PC-3 (cell line): ENCODE results near the gene TTC27. TPM values are rescaled to one million over a fixed set of nuclear protein-coding genes. Genes with fewer than 3 reads are reported as not detected.

Experiments used
- ATAC-seq: fragments of 200-7000 bp; cut with Tn5 transposase; 2 replicates; pipeline ENCODE4 v1.9.1; 2020; ENCODE audit warnings: mild to moderate bottlenecking, moderate library complexity
- BruUV-seq: library from RNA; stranded (reverse); fragments of 400-500 nt; replicated peaks from 2 replicates; lab custom pipeline; 2021; lab: Mats Ljungman, UMichigan
- CTCF ChIA-PET: fragments of 300-600 bp; sonication (Branson Sonifier 250); formaldehyde crosslinking; loops from one replicate; lab custom pipeline; 2022; ENCODE audit warnings: antibody characterized with exemption; lab: Charles Lee
- POLR2A ChIA-PET: fragments of 300-600 bp; sonication (Branson Sonifier 250); formaldehyde crosslinking; loops from one replicate; lab custom pipeline; 2022; ENCODE audit warnings: antibody characterized with exemption; ENCODE audit not compliant: unreplicated experiment; lab: Charles Lee
- DNase-seq: peaks from one replicate; pipeline ENCODE4 v3.0.0-alpha.2; 2015
- H2AFZ ChIP-seq: fragments of 300-600 bp; sonication (generic); 2 replicates; pipeline ENCODE4 v1.6.0; 2016; ENCODE audit warnings: antibody characterized with exemption, low read length
- H3F3A ChIP-seq: fragments of 300-600 bp; sonication (generic); one replicate; pipeline ENCODE4 v1.6.0; 2017; ENCODE audit warnings: antibody characterized with exemption, low read length, control low read depth, mild to moderate bottlenecking; ENCODE audit not compliant: unreplicated experiment
- H3K27ac ChIP-seq: fragments of 300-600 bp; sonication (generic); 2 replicates; pipeline ENCODE4 v1.5.1; 2016; ENCODE audit warnings: mild to moderate bottlenecking, low read length
- H3K27me3 ChIP-seq: fragments of 300-600 bp; sonication (generic); 2 replicates; pipeline ENCODE4 v1.6.1; 2016; ENCODE audit warnings: low read length, mixed read lengths
- H3K36me3 ChIP-seq: fragments of 300-600 bp; sonication (generic); 2 replicates; pipeline ENCODE4 v1.6.1; 2016; ENCODE audit warnings: low read depth, mixed run types, low read length, mixed read lengths
- H3K4me1 ChIP-seq: fragments of 300-600 bp; sonication (generic); 2 replicates; pipeline ENCODE4 v1.5.1; 2016; ENCODE audit warnings: low read length; ENCODE audit not compliant: insufficient read depth
- H3K4me2 ChIP-seq: fragments of 300-600 bp; sonication (generic); 2 replicates; pipeline ENCODE4 v1.6.0; 2016; ENCODE audit warnings: low read length
- H3K4me3 ChIP-seq: fragments of 300-600 bp; sonication (generic); 2 replicates; pipeline ENCODE4 v1.5.1; 2016; ENCODE audit warnings: mild to moderate bottlenecking, low read length, mixed read lengths
- H3K79me2 ChIP-seq: fragments of 300-600 bp; sonication (generic); 2 replicates; pipeline ENCODE4 v1.6.1; 2017; ENCODE audit warnings: low read length, mixed read lengths
- H3K9ac ChIP-seq: fragments of 300-600 bp; sonication (generic); 2 replicates; pipeline ENCODE4 v1.6.0; 2016; ENCODE audit warnings: mild to moderate bottlenecking, low read length
- H3K9me2 ChIP-seq: fragments of 300-600 bp; sonication (generic); replicated peaks from 2 replicates; pipeline ENCODE4 v1.6.1; 2016; ENCODE audit warnings: mixed run types, low read length, mixed read lengths
- H3K9me3 ChIP-seq: fragments of 300-600 bp; sonication (generic); 2 replicates; pipeline ENCODE4 v1.6.1; 2016; ENCODE audit warnings: low read length, mixed read lengths
- H4K20me1 ChIP-seq: fragments of 300-600 bp; sonication (generic); 2 replicates; pipeline ENCODE4 v1.6.1; 2016; ENCODE audit warnings: low read length, mixed read lengths
- EZH2 ChIP-seq: fragments of 300-600 bp; sonication (generic); IDR thresholded peaks from one replicate; pipeline ENCODE4 v1.6.1; 2017; ENCODE audit warnings: antibody characterized with exemption, mild to moderate bottlenecking, low read length; ENCODE audit not compliant: unreplicated experiment
- EZH2phosphoT487 ChIP-seq: fragments of 300-600 bp; sonication (generic); IDR thresholded peaks from 2 replicates; pipeline ENCODE4 v1.6.1; 2018; ENCODE audit warnings: mild to moderate bottlenecking, antibody characterized with exemption, low read length, borderline replicate concordance
- intact Hi-C: fragments of 100-400 bp; cut with micrococcal nuclease; formaldehyde crosslinking; loops from 2 replicates; pipeline ENCODE4 v1.9.0; 2023
- total RNA-seq: library from RNA; depleted of rRNA; stranded (reverse); fragments of >200 nt; gene quantifications from 2 replicates; pipeline ENCODE4 v1.2.3, GENCODE V29; 2014
- TF ChIP-seq, protein P1 (sequence below): fragments of 300-600 bp; sonication (generic); conservative IDR thresholded peaks from 2 replicates; pipeline ENCODE4 v1.5.1; 2017; ENCODE audit warnings: antibody characterized with exemption, low read depth, mild to moderate bottlenecking, low read length

TTC27 gene
- total RNA-seq, 1 experiment from 2014 or later: 33.0 TPM

- H3K9me3 ChIP-seq: no peaks in the 10 kb centered on the region
- ATAC-seq (no peak), DNase-seq (no peak)
- H3F3A ChIP-seq: no peaks in the 10 kb centered on the region
- H2AFZ ChIP-seq: no peak overlapping the region
- TF ChIP-seq, protein P1, sequence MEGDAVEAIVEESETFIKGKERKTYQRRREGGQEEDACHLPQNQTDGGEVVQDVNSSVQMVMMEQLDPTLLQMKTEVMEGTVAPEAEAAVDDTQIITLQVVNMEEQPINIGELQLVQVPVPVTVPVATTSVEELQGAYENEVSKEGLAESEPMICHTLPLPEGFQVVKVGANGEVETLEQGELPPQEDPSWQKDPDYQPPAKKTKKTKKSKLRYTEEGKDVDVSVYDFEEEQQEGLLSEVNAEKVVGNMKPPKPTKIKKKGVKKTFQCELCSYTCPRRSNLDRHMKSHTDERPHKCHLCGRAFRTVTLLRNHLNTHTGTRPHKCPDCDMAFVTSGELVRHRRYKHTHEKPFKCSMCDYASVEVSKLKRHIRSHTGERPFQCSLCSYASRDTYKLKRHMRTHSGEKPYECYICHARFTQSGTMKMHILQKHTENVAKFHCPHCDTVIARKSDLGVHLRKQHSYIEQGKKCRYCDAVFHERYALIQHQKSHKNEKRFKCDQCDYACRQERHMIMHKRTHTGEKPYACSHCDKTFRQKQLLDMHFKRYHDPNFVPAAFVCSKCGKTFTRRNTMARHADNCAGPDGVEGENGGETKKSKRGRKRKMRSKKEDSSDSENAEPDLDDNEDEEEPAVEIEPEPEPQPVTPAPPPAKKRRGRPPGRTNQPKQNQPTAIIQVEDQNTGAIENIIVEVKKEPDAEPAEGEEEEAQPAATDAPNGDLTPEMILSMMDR: no peak
- TF ChIP-seq EZH2 (no peak), EZH2phosphoT487 (no peak)
- H3K27me3 ChIP-seq: no peaks in the 10 kb centered on the region
- CTCF ChIA-PET: no interaction called here
- no peak overlapping the region for H3K4me3 ChIP-seq
- no peaks in the 10 kb centered on the region for H3K4me1 ChIP-seq
- no peaks in the 10 kb centered on the region for H3K9me2 ChIP-seq
- H3K9ac ChIP-seq: no peak overlapping the region
- no peak overlapping the region for H3K4me2 ChIP-seq
- peaks cover 2% of the 10 kb centered on the region; the same call in 1 of the 2 replicates for H3K36me3 ChIP-seq
- POLR2A ChIA-PET: interaction anchor here (0.6 kb wide), 1 partner anchor 1415 kb away, joined by 5 read pairs; no protein-coding TSS in a partner anchor
- H3K27ac ChIP-seq: no peak overlapping the region
- no TSS peak for BruUV-seq
- no peaks in the 10 kb centered on the region for H3K79me2 ChIP-seq
- H4K20me1 ChIP-seq: no peaks in the 10 kb centered on the region
- intact Hi-C loops: no loop called here
These were observed 192.2 kb downstream of the TTC27 start for GRCh38 chr2:32820088-32820487.

DNA sequence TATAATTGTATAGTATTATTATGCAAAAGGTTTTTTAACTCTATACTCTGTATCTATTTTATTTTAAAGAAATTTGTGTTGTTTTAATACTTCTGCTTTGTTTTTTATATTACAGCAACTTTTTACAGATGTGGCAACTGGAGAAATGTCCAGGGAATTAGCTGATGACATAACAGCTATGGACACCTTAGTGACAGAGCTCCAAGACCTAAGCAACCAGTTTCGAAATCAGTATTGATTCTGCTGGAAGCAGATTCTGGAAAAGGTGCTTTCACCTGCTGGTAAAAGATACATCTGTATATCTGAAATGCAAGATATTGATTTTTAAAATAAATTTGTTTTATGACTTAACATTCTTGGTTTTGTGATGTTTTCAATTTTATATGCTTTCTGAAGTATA, 192.9 kb downstream of the TTC27 start:
- intact Hi-C loops: no loop called here
- no peaks in the 10 kb centered on the region for H3K4me1 ChIP-seq
- ATAC-seq: no peak
- H3K4me2 ChIP-seq: no peak overlapping the region
- no peaks in the 10 kb centered on the region for H4K20me1 ChIP-seq
- no peaks in the 10 kb centered on the region for H3K27me3 ChIP-seq
- no peak for DNase-seq
- no TSS peak for BruUV-seq
- no peak overlapping the region for H2AFZ ChIP-seq
- H3K9me3 ChIP-seq: no peaks in the 10 kb centered on the region
- H3F3A ChIP-seq: no peaks in the 10 kb centered on the region
- H3K36me3 ChIP-seq: peaks cover 2% of the 10 kb centered on the region; the same call in 1 of the 2 replicates
- H3K27ac ChIP-seq: no peak overlapping the region
- H3K79me2 ChIP-seq: no peaks in the 10 kb centered on the region
- TF ChIP-seq EZH2phosphoT487: no peak
- H3K9me2 ChIP-seq: no peaks in the 10 kb centered on the region
- H3K9ac ChIP-seq: no peak overlapping the region
- ChIA-PET CTCF (no interaction called here), POLR2A (interaction anchor here (0.6 kb wide), 1 partner anchor 1415 kb away, joined by 5 read pairs; no protein-coding TSS in a partner anchor)
- H3K4me3 ChIP-seq: no peak overlapping the region

DNA sequence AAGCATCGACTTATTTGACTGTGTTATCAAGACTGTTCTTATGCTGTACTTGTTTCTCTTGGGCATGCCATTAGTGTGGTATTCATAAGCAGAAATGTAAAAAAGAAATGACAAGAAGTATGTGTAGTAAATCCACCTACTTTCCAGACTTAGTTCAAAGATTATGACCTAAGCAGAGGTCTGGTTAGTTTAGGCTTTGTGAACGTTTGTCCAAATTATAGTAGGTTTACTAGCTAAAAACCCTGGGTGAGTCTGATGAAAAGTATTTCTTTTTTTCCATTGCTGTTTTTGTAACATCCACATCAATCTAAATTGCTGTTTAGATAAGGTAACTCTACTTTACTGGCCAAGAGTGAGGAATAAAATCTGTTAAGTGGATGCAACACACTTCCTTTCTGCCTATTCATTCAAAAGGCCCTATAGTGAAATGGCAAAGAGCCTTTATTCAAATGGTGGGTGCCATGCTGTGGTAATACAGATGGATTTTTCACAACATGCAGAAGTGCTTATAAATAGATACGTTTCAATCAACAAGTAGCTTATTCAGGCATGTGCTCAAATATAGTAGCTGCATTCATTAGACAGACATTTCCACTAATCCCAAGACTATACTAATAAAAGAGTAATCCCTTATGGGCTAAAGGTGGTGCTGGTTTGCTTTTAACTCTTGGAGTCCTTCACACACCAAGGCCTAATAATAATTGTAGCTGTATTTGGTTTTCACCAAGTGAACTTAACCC, 196.4 kb downstream of the TTC27 start:
- no peak overlapping the region for H3K27ac ChIP-seq
- H3K36me3 ChIP-seq: peaks cover 4% of the 10 kb centered on the region; the same call in 1 of the 2 replicates
- intact Hi-C loops: no loop called here
- no peaks in the 10 kb centered on the region for H3K9me2 ChIP-seq
- no peak for TF ChIP-seq EZH2phosphoT487
- TF ChIP-seq, protein P1: no peak
- TF ChIP-seq EZH2: no peak
- H3K9ac ChIP-seq: no peak overlapping the region
- H2AFZ ChIP-seq: no peak overlapping the region
- ChIA-PET CTCF (no interaction called here), POLR2A (no interaction called here)
- no peaks in the 10 kb centered on the region for H3K4me1 ChIP-seq
- no peaks in the 10 kb centered on the region for H3K79me2 ChIP-seq
- no peaks in the 10 kb centered on the region for H4K20me1 ChIP-seq
- H3K4me2 ChIP-seq: no peak overlapping the region
- peaks cover 5% of the 10 kb centered on the region; the same call in 1 of the 2 replicates for H3K9me3 ChIP-seq
- H3F3A ChIP-seq: no peaks in the 10 kb centered on the region
- DNase-seq (no peak), ATAC-seq (no peak)
- H3K27me3 ChIP-seq: no peaks in the 10 kb centered on the region
- H3K4me3 ChIP-seq: no peak overlapping the region
- BruUV-seq: no TSS peak
